Ovary (tissue), 9 donors: ENCODE data around the gene TRAPPC8. TPM values are rescaled to one million over a fixed set of nuclear protein-coding genes. Genes with fewer than 3 reads are reported as not detected.
"Not testable (repeated sequence)": the region's sequence is repeated elsewhere in the genome, so short reads cannot be mapped to it uniquely, and the experiment has no call there.

ENCODE experiments used
- DNase-seq, 5 donors: peaks; one replicate each; pipeline ENCODE4 v3.0.0-alpha.2; 2019 to 2020
- H3K27ac ChIP-seq, 2 donors: fragments of 200-600 bp; one replicate each; pipeline versions ENCODE4 v1.5.1 to v1.8.0; 2019 to 2022
- H3K27me3 ChIP-seq: fragments of 200-600 bp; one replicate; pipeline ENCODE4 v1.8.0; 2022
- H3K36me3 ChIP-seq: fragments of 200-600 bp; sonication (generic); one replicate; pipeline ENCODE4 v1.5.1; 2019
- H3K4me1 ChIP-seq: one replicate; pipeline ENCODE4 v1.8.1; 2013; ENCODE audit warnings: mild to moderate bottlenecking, moderate library complexity; ENCODE audit not compliant: insufficient read depth
- H3K4me3 ChIP-seq: fragments of 200-600 bp; sonication (generic); one replicate; pipeline ENCODE4 v1.5.1; 2017
- H3K9me3 ChIP-seq, 2 donors: fragments of 200-600 bp in 1 of 2; sonication (generic) in 1 of 2; one replicate each; pipeline versions ENCODE4 v1.5.1 to v1.8.1; 2013 to 2019; ENCODE audit warnings: mild to moderate bottlenecking in 1 of 2, moderate library complexity in 1 of 2
- EP300 ChIP-seq: sonication (generic); formaldehyde crosslinking; IDR thresholded peaks from one replicate; pipeline ENCODE4 v1.6.1; 2017; ENCODE audit warnings: antibody characterized with exemption
- POLR2A ChIP-seq: fragments of 450-650 bp; IDR thresholded peaks from one replicate; pipeline ENCODE4 v1.6.1; 2017; ENCODE audit warnings: antibody characterized with exemption, mild to moderate bottlenecking, moderate library complexity
- WGBS, 3 donors: extraction: QIAGEN DNeasy Blood & Tissue Kit in 1 of 3; methylation state at CpG; one replicate each; pipeline versions ENCODE4 v1.1.5 to v1.1.7; 2013 to 2017; 5-methylcytosine and 5-hydroxymethylcytosine counted together
- intact Hi-C, 4 donors: fragments of 100-400 bp; cut with DNase I; formaldehyde crosslinking; loops; one replicate each; pipeline versions ENCODE4 v1.11.0 to v1.15.1; 2022 to 2023
- polyA plus RNA-seq, 2 donors: library from polyadenylated mRNA; stranded (reverse); fragments of 200-250 nt in 1 of 2; fragments of 350-450 nt in 1 of 2; fragmentation: Illumina TruSeq in 1 of 2; extraction: RNeasy Lipid Tissue Mini Kit (QIAGEN cat#74804) in 1 of 2; gene quantifications; one replicate each; pipeline ENCODE4 v1.2.3, GENCODE V29; 2013 to 2014
- total RNA-seq, 7 donors: library from RNA; depleted of rRNA in 2 of 7; stranded (reverse); fragments of >200 nt in 2 of 7; fragmentation: NEBNext Ultra II Directional in 3 of 7; extraction: Animal tissue kit (Norgen Biotek cat#: 25700) in 3 of 7; gene quantifications; one replicate each; pipeline versions ENCODE4 v1.1.0 to v1.2.4, GENCODE V29; 2016 to 2023
- TF ChIP-seq, protein P1 (sequence below), 3 donors: fragments of 450-650 bp in 2 of 3; fragments of 200-600 bp in 1 of 3; IDR thresholded peaks; one replicate each; pipeline versions ENCODE4 v1.5.1 to v1.8.0; 2016 to 2022; ENCODE audit warnings: antibody characterized with exemption in 3 of 3, mild to moderate bottlenecking in 1 of 3
- donor health status: DM: no; HTN: no; CAD: no; lungs with moderate emphysema.
- donor health status: DM: no; HTN: no; CAD: no.
- donor health status: Bipolar disorder and iron deficiency.
- donor health status: DM: yes; HTN: yes; CAD: no.
- donor health status: DM: no; HTN: no; CAD: no.
- donor health status: DM: yes; HTN: yes; CAD: no.

The TRAPPC8 gene
- total and polyA plus RNA-seq, 9 donors, result 15.5 to 47.1 (median 31.1) TPM

GRCh38 chr18:31957728-31958127, 14.8 kb upstream of the TRAPPC8 start:
- intact Hi-C loops, result no loop called here
- no peak overlapping the region for H3K4me3 ChIP-seq
- no peaks in the 10 kb centered on the region for H3K9me3 ChIP-seq
- H3K27ac ChIP-seq, result no peak overlapping the region
- DNase-seq, result no peak
- no peak for TF ChIP-seq POLR2A
- TF ChIP-seq, protein P1, sequence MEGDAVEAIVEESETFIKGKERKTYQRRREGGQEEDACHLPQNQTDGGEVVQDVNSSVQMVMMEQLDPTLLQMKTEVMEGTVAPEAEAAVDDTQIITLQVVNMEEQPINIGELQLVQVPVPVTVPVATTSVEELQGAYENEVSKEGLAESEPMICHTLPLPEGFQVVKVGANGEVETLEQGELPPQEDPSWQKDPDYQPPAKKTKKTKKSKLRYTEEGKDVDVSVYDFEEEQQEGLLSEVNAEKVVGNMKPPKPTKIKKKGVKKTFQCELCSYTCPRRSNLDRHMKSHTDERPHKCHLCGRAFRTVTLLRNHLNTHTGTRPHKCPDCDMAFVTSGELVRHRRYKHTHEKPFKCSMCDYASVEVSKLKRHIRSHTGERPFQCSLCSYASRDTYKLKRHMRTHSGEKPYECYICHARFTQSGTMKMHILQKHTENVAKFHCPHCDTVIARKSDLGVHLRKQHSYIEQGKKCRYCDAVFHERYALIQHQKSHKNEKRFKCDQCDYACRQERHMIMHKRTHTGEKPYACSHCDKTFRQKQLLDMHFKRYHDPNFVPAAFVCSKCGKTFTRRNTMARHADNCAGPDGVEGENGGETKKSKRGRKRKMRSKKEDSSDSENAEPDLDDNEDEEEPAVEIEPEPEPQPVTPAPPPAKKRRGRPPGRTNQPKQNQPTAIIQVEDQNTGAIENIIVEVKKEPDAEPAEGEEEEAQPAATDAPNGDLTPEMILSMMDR (IDR thresholded peaks at IDR 0.05), result no peak
- TF ChIP-seq EP300, result no peak
- H3K36me3 ChIP-seq, result no peaks in the 10 kb centered on the region
- no peaks in the 10 kb centered on the region for H3K4me1 ChIP-seq
- no peaks in the 10 kb centered on the region for H3K27me3 ChIP-seq

DNA sequence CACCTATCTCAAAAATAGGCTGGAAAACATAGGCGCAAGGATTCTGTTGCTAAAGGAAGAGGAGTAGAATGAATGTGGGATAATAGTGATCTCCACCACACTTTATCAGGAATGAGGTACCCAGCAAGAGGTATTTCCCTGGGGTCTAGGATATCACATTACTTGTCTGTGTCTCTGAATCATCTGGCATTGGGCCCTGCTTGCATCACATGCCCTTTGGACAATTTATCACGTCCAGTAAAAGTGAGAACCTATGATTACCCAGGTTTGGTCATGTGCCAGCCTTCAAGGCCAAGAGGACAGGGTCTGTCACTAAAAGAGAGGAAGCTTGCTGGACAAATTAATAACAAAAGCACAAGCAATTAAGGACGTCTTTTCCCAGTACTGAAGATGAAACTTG, 11.4 kb upstream of the TRAPPC8 start:
- Histone ChIP-seq H3K4me3 (no peak overlapping the region), H3K27me3 (no peaks in the 10 kb centered on the region), H3K27ac (no peak overlapping the region), H3K9me3 (no peaks in the 10 kb centered on the region), H3K4me1 (no peaks in the 10 kb centered on the region), H3K36me3 (no peaks in the 10 kb centered on the region)
- intact Hi-C loops, result no loop called here
- TF ChIP-seq EP300 (no peak), POLR2A (no peak)
- 38 to 42% (median 38%) methylated on average over 3 of the region's 3 CpGs for WGBS, 3 donors
- DNase-seq, result no peak

DNA sequence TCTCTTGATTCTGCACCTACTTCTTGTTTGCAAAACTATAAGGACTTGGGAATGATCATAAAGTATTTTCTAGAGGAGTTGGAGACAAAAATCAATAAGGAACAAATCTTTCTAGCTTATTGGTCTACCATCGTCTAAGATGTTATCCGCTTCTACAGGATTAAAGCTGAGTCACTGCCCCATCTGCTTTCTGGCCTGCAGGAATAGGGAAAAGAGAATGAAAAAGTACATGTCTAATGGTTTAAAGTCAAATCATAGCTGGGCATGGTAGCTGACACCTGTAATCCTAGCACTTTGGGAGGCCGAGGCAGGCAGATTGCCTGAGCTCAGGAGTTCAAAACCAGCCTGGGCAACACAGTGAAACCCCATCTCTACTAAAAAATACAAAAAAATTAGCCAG, 10.8 kb upstream of the TRAPPC8 start:
- H3K27me3 ChIP-seq, H3K4me3 ChIP-seq, H3K4me1 ChIP-seq, H3K36me3 ChIP-seq, H3K9me3 ChIP-seq, intact Hi-C loops, H3K27ac ChIP-seq, DNase-seq: not testable (repeated sequence)
- 74 to 93% (median 88%) methylated on average over 3 of the region's 3 CpGs for WGBS, 3 donors

DNA sequence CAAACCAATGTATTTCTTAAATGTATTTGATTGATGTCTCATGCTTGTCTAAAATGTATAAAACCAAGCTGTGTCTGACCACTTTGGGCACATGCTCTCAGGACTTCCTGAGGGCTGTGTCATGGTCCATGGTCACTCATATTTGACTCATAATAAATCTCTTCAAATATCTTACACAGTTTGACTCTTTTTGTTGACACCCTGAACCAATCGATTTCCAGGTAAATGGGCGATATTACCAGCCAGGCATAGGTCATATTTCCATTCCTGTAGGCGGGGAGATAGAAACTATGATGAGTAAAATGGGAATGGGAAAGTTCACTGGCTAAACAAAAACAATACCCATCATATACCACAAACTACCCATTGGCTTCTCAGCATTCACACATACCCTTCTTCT, 9.3 kb upstream of the TRAPPC8 start:
- no peaks in the 10 kb centered on the region for H3K36me3 ChIP-seq
- H3K27ac ChIP-seq, result no peak overlapping the region
- WGBS, 3 donors, result 84 to 92% (median 90%) methylated on average over 3 of the region's 3 CpGs
- no peaks in the 10 kb centered on the region for H3K27me3 ChIP-seq
- no peak for DNase-seq
- no peaks in the 10 kb centered on the region for H3K4me1 ChIP-seq
- no peak overlapping the region for H3K4me3 ChIP-seq
- no peaks in the 10 kb centered on the region for H3K9me3 ChIP-seq
- intact Hi-C loops, result no loop called here
- TF ChIP-seq, protein P1 (IDR thresholded peaks at IDR 0.05), result no peak
- no peak for TF ChIP-seq POLR2A
- TF ChIP-seq EP300, result no peak

DNA sequence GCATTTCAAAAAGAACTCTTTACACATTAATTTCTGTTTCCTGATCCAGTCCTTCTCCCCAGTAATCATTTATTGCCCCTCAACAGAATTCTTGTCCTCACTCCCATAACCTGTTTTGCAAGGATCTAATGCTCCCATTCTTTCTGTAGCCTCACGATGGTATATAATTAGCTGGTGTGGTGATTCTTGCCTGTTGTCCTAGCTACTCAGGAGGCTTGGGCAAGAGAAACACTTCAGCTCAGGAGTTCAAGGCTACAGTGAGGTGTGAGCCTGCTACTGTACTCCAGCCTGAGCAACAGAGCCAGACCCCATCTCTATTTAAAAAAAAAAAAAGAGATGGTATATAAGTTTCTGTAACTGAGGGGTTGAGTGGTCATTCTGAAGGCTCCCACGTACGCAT, 7.7 kb upstream of the TRAPPC8 start:
- Histone ChIP-seq H3K27ac (no peak overlapping the region), H3K4me1 (no peaks in the 10 kb centered on the region), H3K4me3 (no peak overlapping the region), H3K9me3 (no peaks in the 10 kb centered on the region), H3K36me3 (no peaks in the 10 kb centered on the region), H3K27me3 (no peaks in the 10 kb centered on the region)
- DNase-seq, result no peak
- whole genome bisulfite sequencing, 3 donors, result 48 to 59% (median 54%) methylated on average over 3 of the region's 3 CpGs
- TF ChIP-seq, protein P1 (IDR thresholded peaks at IDR 0.05), result no peak
- TF ChIP-seq POLR2A, result no peak
- no peak for TF ChIP-seq EP300
- intact Hi-C loops, result no loop called here

GRCh38 chr18:31948349-31948748, 5.4 kb upstream of the TRAPPC8 start:
- H3K27me3 ChIP-seq, H3K36me3 ChIP-seq, H3K4me3 ChIP-seq, H3K9me3 ChIP-seq, DNase-seq, H3K4me1 ChIP-seq, H3K27ac ChIP-seq, intact Hi-C loops: not testable (repeated sequence)
- 91 to 94% (median 93%) methylated on average over 9 of the region's 9 CpGs for WGBS, 3 donors
